Testis (tissue), 3 donors: ENCODE data around the gene RAB35. TPM values are rescaled to one million over a fixed set of nuclear protein-coding genes. Genes with fewer than 3 reads are reported as not detected.
A peak's percentile ranks its signal among the peaks of the same experiment; 100 is the strongest.

Experiments
- DNase-seq: peaks from one replicate; pipeline ENCODE4 v3.0.0-alpha.2; 2019
- H3K27ac ChIP-seq, 2 donors: fragments of 200-600 bp; sonication (generic); one replicate each; pipeline ENCODE4 v1.5.1; 2019
- H3K27me3 ChIP-seq: fragments of 200-600 bp; sonication (generic); one replicate; pipeline ENCODE4 v1.5.1; 2019
- H3K36me3 ChIP-seq: fragments of 200-600 bp; sonication (generic); one replicate; pipeline ENCODE4 v1.5.1; 2017; ENCODE audit warnings: low read depth; ENCODE audit errors: missing control alignments
- H3K4me1 ChIP-seq: fragments of 200-600 bp; sonication (generic); one replicate; pipeline ENCODE4 v1.5.1; 2019
- H3K4me3 ChIP-seq, 2 donors: fragments of 200-600 bp; sonication (generic); one replicate each; pipeline ENCODE4 v1.5.1; 2017 to 2019
- H3K9me3 ChIP-seq: fragments of 200-600 bp; sonication (generic); one replicate; pipeline ENCODE4 v1.5.1; 2017
- CTCF ChIP-seq, 3 experiments: fragments of 450-650 bp in 2 of 3; fragments of 200-600 bp in 1 of 3; sonication (generic) in 1 of 3; IDR thresholded peaks; one replicate each; pipeline ENCODE4 v1.5.1; 2016 to 2019; ENCODE audit warnings: antibody characterized with exemption in 3 of 3, mild to moderate bottlenecking in 2 of 3, moderate library complexity in 1 of 3
- POLR2A ChIP-seq: fragments of 450-650 bp; IDR thresholded peaks from one replicate; pipeline ENCODE4 v1.6.1; 2017; ENCODE audit warnings: antibody characterized with exemption, mild to moderate bottlenecking, moderate library complexity
- WGBS, 2 donors: methylation state at CpG; one replicate each; pipeline ENCODE4 v1.1.5; 2018; 5-methylcytosine and 5-hydroxymethylcytosine counted together
- intact Hi-C: fragments of 100-400 bp; cut with DNase I; formaldehyde crosslinking; loops from one replicate; pipeline ENCODE4 v1.15.1; 2023; ENCODE audit warnings: low total_unique reads
- polyA plus RNA-seq: library from polyadenylated mRNA; stranded (reverse); fragments of 350-450 nt; fragmentation: Illumina TruSeq; extraction: RNeasy Lipid Tissue Mini Kit (QIAGEN cat#74804); gene quantifications from one replicate; pipeline ENCODE4 v1.2.3, GENCODE V29; 2014; ENCODE audit warnings: low read depth, low replicate concordance; ENCODE audit not compliant: insufficient read depth
- total RNA-seq, 2 donors: library from RNA; depleted of rRNA; stranded (reverse); fragments of >200 nt; gene quantifications; one replicate each; pipeline ENCODE4 v1.2.3, GENCODE V29; 2016

Gene RAB35
- total and polyA plus RNA-seq, 3 donors from 2014 or later, result 21.1 to 27.4 (median 24.4) TPM

- Histone ChIP-seq H3K9me3 (no peaks in the 10 kb centered on the region), H3K36me3 (no peaks in the 10 kb centered on the region), H3K4me1 (peaks cover 29% of the 10 kb centered on the region), H3K4me3 (peak overlapping the region; percentile 70 to 74), H3K27me3 (no peaks in the 10 kb centered on the region), H3K27ac (peak overlapping the region in 1 of 2 donors; percentile 48)
- intact Hi-C loops, result no loop called here
- peak; percentile 38 for DNase-seq
- no peak for TF ChIP-seq CTCF (IDR thresholded peaks at IDR 0.05)
- no peak for TF ChIP-seq POLR2A
- 18 to 25% methylated on average over 10 to 22 of the region's 31 CpGs for WGBS, 2 donors
Observed at GRCh38 chr12:120115692-120116440, 687 bp downstream of the RAB35 start.

- TF ChIP-seq CTCF (IDR thresholded peaks at IDR 0.05) (no peak), POLR2A (no peak)
Observed at GRCh38 chr12:120115066-120115465, 1.5 kb downstream of the RAB35 start.

GRCh38 chr12:120110550-120111501 lies 5.7 kb downstream of the RAB35 start:
- no peak overlapping the region for H3K4me3 ChIP-seq
- no peaks in the 10 kb centered on the region for H3K27me3 ChIP-seq
- no peak overlapping the region for H3K27ac ChIP-seq
- no peaks in the 10 kb centered on the region for H3K9me3 ChIP-seq
- 74 to 76% methylated on average over 22 to 26 of the region's 26 CpGs for WGBS, 2 donors
- no peaks in the 10 kb centered on the region for H3K36me3 ChIP-seq
- peaks cover 12% of the 10 kb centered on the region for H3K4me1 ChIP-seq
- intact Hi-C loops, result no loop called here
- peak; percentile 43 for DNase-seq
- no peak for TF ChIP-seq POLR2A
- no peak for TF ChIP-seq CTCF (IDR thresholded peaks at IDR 0.05)

More at GRCh38 chr12:120115066-120115465, 1.5 kb downstream of the RAB35 start:
- intact Hi-C loops, result no loop called here
- H3K4me3 ChIP-seq, result no peak overlapping the region
- H3K4me1 ChIP-seq, result peaks cover 29% of the 10 kb centered on the region
- no peak overlapping the region for H3K27ac ChIP-seq
- no peaks in the 10 kb centered on the region for H3K36me3 ChIP-seq
- no peaks in the 10 kb centered on the region for H3K27me3 ChIP-seq
- WGBS, 2 donors, result 74 to 78% methylated on average over 3 of the region's 3 CpGs
- no peaks in the 10 kb centered on the region for H3K9me3 ChIP-seq
- DNase-seq, result no peak

GRCh38 chr12:120109570-120110267 lies 6.8 kb downstream of the RAB35 start:
- no peak overlapping the region for H3K27ac ChIP-seq
- no peak for DNase-seq
- H3K27me3 ChIP-seq, result no peaks in the 10 kb centered on the region
- intact Hi-C loops, result no loop called here
- H3K36me3 ChIP-seq, result no peaks in the 10 kb centered on the region
- no peak overlapping the region for H3K4me3 ChIP-seq
- no peak for TF ChIP-seq CTCF (IDR thresholded peaks at IDR 0.05)
- TF ChIP-seq POLR2A, result no peak
- 89% methylated on average over 10 of the region's 10 CpGs for WGBS, 2 donors
- H3K9me3 ChIP-seq, result no peaks in the 10 kb centered on the region
- peaks cover 1% of the 10 kb centered on the region for H3K4me1 ChIP-seq
